ENCODE results near the gene SHANK3. TPM values are rescaled to one million over a fixed set of nuclear protein-coding genes. Genes with fewer than 3 reads are reported as not detected.

The SHANK3 gene
- total and polyA plus RNA-seq, 3 donors from 2014 or later: 6.3 to 16.0 (median 11.4) TPM

- intact Hi-C loops (cut with DNase I; ENCODE audit: low total_unique reads): no loop called here
- TF ChIP-seq POLR2A (IDR thresholded peaks at IDR 0.05): no peak
- no peak for TF ChIP-seq CTCF (IDR thresholded peaks at IDR 0.05)
- H3K9me3 ChIP-seq: no peaks in the 10 kb centered on the region
- no peak overlapping the region for H3K4me3 ChIP-seq
- no peaks in the 10 kb centered on the region for H3K36me3 ChIP-seq (ENCODE audit: low read depth, missing control alignments)
- no peaks in the 10 kb centered on the region for H3K27me3 ChIP-seq
- DNase-seq: peak; percentile 7
- 64 to 67% methylated on average over 3 to 10 of the region's 10 CpGs for WGBS, 2 donors
- no peak overlapping the region for H3K27ac ChIP-seq
- H3K4me1 ChIP-seq: no peaks in the 10 kb centered on the region
Observed at GRCh38 chr22:50684986-50685385, 12.4 kb downstream of the SHANK3 start.

GRCh38 chr22:50686794-50687193, 14.2 kb downstream of the SHANK3 start:
- 62 to 66% methylated on average over 5 to 9 of the region's 9 CpGs for WGBS, 2 donors
- intact Hi-C loops (cut with DNase I; ENCODE audit: low total_unique reads): no loop called here
- Histone ChIP-seq H3K27me3 (no peaks in the 10 kb centered on the region), H3K27ac (no peak overlapping the region), H3K4me3 (no peak overlapping the region), H3K9me3 (no peaks in the 10 kb centered on the region), H3K4me1 (no peaks in the 10 kb centered on the region), H3K36me3 (ENCODE audit: low read depth, missing control alignments) (no peaks in the 10 kb centered on the region)
- TF ChIP-seq CTCF (IDR thresholded peaks at IDR 0.05) (no peak), POLR2A (IDR thresholded peaks at IDR 0.05) (no peak)
- no peak for DNase-seq

GRCh38 chr22:50687829-50688228, 15.2 kb downstream of the SHANK3 start:
- Histone ChIP-seq H3K4me1 (no peaks in the 10 kb centered on the region), H3K4me3 (no peak overlapping the region), H3K27ac (no peak overlapping the region), H3K9me3 (no peaks in the 10 kb centered on the region), H3K27me3 (no peaks in the 10 kb centered on the region), H3K36me3 (ENCODE audit: low read depth, missing control alignments) (no peaks in the 10 kb centered on the region)
- no peak for DNase-seq
- intact Hi-C loops (cut with DNase I; ENCODE audit: low total_unique reads): no loop called here
- whole genome bisulfite sequencing, 2 donors: 91 to 94% methylated on average over 10 of the region's 10 CpGs
- TF ChIP-seq CTCF (IDR thresholded peaks at IDR 0.05): no peak

GRCh38 chr22:50688448-50688847, 15.8 kb downstream of the SHANK3 start:
- intact Hi-C loops (cut with DNase I; ENCODE audit: low total_unique reads): no loop called here
- no peak for TF ChIP-seq POLR2A (IDR thresholded peaks at IDR 0.05)
- TF ChIP-seq CTCF (IDR thresholded peaks at IDR 0.05): no peak
- no peak for DNase-seq

GRCh38 chr22:50691521-50691920, 18.9 kb downstream of the SHANK3 start:
- 32 to 42% methylated on average over 2 of the region's 2 CpGs for WGBS, 2 donors
- no peaks in the 10 kb centered on the region for H3K36me3 ChIP-seq (ENCODE audit: low read depth, missing control alignments)
- no peak overlapping the region for H3K27ac ChIP-seq
- peak in 1 of 3 experiments; percentile 30 for TF ChIP-seq CTCF (IDR thresholded peaks at IDR 0.05)
- TF ChIP-seq POLR2A (IDR thresholded peaks at IDR 0.05): no peak
- H3K4me3 ChIP-seq: no peak overlapping the region
- H3K9me3 ChIP-seq: no peaks in the 10 kb centered on the region
- intact Hi-C loops (cut with DNase I; ENCODE audit: low total_unique reads): no loop called here
- H3K4me1 ChIP-seq: no peaks in the 10 kb centered on the region
- DNase-seq: no peak
- no peaks in the 10 kb centered on the region for H3K27me3 ChIP-seq

More at GRCh38 chr22:50688448-50688847, 15.8 kb downstream of the SHANK3 start:
- no peak overlapping the region for H3K4me3 ChIP-seq
- no peaks in the 10 kb centered on the region for H3K27me3 ChIP-seq
- H3K36me3 ChIP-seq (ENCODE audit: low read depth, missing control alignments): no peaks in the 10 kb centered on the region
- H3K27ac ChIP-seq: no peak overlapping the region
- no peaks in the 10 kb centered on the region for H3K4me1 ChIP-seq
- no peaks in the 10 kb centered on the region for H3K9me3 ChIP-seq
- 89 to 93% methylated on average over 2 to 5 of the region's 5 CpGs for WGBS, 2 donors
